HG03354 (cell line): ENCODE measurements around the gene S100PBP.
"Not testable (repeated sequence)": the region's sequence is repeated elsewhere in the genome, so short reads cannot be mapped to it uniquely, and the experiment has no call there.

Source experiments
- ATAC-seq: cut with Tn5 transposase; IDR thresholded peaks from one replicate; pipeline ENCODE4 v1.9.1; 2021; ENCODE audit warnings: mild to moderate bottlenecking; ENCODE audit not compliant: unreplicated experiment, poor library complexity, severe bottlenecking

Gene S100PBP

DNA sequence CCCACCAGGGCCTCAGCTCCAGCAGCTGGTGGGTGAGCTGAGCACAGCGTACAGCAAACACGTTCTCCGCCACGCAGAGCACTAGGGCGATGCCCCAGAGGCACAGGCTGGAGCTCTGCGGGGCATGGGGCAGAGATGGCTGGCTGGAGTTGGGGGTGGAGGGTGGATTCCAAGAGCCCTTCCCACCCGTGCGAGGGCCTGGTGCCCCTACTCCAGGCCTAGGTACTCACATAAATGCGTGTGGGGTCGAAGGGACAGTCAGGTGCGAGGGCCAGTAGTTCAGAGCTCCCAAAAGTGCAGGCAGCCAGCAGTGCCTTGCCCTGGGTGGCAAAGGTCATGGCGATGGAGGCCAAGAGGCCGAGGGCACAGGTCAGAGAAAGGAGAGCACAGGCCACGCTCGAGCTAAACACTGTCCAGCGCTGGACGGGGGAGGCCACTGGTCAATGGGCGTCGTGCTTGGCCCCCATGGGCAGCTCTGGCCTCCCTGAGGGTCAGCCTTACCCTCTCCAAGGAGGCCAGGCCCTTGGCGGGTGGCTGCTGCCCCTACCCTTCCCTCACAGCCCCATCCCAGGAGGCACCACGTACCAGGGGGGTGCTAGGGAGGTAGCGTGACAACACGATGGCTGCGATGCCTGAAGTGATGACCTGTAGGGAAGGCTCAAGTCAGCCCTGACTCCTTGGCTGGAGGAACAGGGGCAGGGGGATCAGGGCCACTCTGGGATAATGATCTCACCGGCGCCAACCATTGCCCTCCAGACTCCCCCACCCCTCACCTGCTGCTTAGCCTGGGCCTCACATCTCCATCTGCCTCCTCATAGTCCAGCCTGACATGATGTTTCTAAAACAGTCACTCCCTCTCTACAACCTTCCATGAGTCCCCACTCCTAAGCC, 78.1 kb downstream of the S100PBP start:
- ATAC-seq: no peak

DNA sequence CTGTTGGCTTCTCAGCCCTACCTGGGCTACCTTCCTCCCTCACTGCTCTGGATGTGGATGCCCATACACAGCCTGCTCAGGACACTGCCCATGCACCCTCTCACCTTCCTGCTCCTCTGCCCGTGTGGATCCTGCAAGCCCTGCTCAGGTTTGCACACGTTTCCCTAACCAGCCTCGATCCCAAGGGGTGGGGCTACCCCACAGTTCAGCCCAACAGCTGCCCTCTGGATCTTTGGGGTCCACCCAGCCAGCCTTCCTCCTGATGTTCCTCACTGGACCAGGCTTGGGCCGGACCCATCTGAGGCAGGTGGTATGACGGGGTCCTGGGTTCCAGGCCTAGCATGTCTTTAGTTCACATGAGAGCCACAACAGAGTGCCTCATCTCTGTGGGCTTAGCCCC, 79.0 kb downstream of the S100PBP start:
- ATAC-seq: no peak

DNA sequence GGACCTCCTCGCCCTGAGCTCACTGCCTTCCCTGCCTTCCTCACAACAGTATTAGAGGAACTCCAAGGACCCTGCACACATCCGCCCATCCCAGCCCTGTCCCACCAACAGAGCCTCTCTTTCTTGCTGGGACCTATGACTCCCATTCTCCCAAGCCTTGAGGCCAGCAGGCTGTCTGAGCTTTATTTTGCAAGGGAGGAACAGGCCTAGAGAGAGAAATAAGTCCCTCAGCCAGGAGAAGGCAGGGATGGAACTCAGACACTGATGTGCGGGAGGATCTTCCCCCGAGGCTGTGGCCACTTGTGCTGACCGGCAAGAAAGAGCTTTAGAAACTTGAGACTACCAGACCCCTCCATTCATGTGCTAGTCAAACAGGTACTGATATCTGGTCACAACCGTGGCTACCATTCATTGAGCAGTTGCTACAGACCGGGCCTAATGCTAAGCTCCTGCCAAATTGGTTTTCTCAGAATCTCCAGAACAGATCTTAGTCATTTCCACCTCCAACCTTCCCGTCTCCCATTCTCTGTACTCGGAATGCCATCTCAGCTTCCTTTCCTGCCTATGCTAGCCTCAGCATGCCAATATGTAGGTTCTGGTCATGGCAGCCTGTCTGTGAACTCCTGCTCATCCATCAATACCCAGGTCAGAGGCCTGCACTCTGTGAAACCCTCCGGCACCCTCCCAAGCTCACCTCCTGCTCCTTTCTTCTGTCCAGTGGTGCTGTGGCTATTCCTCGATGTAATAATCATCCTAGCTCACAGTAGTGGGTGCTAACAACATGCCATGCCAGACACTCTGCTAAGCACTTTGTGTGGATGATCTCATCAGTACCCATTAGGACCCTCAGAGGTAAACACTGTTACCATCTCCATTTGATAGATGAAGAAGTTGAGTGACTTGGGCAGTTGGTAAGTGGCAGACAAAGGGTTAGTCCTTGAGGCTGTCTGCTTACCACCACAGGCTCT, 79.9 kb downstream of the S100PBP start:
- no peak for ATAC-seq

DNA sequence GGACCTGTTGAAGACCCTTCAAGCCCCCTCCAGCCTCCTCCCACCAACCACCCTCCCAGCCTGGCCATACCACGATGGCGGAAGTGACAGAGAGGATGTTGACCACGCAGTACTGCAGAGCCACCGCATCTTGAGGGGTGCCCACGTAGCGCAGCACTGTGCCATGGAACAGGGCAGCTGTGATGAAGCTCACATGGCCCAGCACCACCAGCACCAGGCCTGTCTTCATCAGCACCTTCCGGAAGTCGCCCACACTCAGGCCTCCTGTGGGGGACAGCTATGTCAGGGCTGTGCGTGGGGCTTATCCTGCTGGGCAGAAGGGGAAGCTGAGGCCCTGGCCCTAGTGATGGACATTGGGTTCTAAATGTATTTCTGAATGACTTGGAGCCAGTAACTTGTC, 80.6 kb downstream of the S100PBP start:
- ATAC-seq: no peak

DNA sequence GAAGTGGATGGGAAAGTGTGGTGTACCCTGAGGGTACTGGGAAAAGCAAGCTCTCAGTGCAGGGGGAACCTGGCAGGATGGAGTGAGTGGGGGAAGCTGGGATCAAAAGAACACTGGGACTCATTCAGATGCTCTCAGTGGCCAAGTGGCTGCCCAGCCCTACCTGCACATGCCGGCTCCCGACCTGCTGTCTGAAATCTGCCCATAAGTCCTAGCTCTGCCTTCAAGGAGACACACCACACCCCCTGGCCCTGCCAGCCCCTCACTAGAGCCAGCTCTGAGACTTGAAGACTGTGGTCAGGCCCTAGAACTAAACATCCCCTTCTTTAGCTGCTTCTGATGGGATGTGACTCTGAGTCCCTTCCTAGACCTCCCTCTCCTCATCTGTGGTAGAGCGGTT, 81.5 kb downstream of the S100PBP start:
- ATAC-seq: no peak

DNA sequence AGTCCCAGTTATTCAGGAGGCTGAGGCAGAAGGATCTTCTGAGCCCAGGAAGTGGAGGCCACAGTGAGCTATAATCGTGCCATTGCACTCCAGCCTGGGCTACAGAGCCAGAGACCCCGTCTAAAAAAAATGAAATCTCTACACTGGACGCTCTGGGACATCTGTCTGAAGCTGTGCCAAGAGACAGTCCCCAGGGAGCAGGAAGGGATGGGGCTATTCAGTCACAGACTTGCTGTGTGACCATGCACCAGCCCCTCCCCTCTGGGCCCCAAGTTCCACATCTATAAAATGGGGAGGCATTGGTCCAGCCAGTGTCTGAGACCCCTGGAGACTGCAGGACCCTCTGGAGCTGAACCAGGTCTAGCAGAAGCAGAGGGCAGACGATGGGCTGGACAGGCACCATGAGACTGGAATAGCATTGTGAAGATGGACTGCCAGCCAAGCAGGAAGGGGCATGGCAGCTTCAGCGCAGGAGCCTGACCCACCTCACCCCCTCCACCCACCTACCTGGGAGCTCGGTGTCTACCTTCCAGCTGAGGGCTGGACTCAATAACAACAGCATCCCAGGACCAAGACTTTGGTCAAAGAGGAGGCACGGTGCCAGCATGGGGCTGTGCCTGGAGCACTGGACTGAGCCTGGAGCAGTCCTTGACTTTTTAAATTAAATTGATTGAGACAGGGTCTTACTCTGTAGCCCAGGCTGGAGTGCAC, 82.3 kb downstream of the S100PBP start:
- ATAC-seq: no peak

DNA sequence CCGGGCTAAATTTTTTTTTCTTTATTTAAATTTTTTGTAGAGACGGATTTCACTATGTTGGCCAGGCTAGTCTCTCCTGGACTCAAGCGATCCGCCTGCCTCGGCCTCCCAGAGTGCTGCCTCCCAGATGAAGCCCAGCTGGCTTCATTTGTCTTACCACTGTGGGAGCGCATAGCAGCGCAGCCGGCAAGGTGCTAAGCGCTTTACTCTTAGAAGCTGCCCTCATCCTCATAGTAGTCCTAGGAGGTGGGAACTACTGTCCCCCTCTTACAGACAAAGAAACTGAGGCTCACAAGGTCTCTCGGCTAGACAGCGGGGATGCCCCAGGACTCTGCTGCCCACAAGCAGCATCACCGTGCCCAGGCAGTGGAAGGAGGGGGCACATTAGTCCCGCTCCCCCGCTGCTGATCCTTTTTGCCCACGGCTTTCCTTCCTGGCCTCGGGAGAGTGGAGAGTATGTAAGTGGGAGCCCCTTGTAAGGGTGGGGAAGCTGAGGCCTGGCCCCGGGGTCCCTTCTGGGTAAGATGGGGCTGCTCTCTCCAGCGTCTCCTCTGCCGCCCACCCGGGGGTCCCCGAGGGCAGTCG, 83.0 kb downstream of the S100PBP start:
- no peak for ATAC-seq

DNA sequence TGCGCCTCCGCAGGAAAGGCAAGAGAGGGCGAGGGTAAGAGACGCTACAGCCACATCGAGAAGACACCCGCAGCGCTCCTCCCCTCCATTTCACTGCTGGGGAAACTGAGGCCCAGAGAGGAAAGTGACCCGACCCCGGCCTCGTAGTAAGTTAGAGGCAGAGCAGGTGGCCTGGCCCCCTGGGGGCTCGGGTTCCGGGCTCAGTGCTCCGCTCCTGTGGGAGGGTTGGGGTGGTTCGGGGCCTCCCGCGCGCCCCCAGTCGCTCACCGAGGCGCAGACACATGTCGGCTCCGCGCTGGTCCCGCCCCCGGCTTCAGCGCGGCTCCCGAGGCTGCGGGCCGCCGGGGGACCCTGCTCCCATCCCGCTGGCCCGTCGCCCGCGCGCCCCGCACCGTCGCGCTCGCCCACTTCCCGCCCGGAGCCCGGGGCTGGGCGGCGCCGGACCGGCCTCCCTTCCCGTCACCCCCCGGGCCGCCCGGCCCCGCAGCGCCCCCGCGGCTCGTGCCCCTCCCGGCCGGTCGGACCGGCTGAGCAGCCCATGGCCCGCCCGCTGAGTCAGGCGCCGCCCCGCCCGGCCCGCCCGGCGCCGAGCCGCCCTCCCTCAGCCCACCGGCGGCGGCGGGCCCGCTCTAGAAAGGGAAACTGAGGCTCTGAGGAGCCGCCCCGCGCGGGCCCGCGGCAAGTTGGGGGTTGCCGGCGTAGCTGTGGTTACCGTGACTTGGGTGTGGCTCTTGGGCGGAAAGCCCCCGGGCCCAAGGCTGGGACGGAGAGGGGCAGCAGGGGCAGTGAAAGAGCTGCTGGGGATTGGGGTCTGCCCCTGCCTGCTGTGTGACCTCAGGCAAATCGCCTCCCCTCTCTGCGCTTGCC, 83.7 kb downstream of the S100PBP start, which contains the start of gene TMEM54:
Gene TMEM54 (minus strand): TSS at position 434 of the 867 bp plus-strand sequence. CDS start 151 bp downstream, at position 283.
- ATAC-seq: no peak

DNA sequence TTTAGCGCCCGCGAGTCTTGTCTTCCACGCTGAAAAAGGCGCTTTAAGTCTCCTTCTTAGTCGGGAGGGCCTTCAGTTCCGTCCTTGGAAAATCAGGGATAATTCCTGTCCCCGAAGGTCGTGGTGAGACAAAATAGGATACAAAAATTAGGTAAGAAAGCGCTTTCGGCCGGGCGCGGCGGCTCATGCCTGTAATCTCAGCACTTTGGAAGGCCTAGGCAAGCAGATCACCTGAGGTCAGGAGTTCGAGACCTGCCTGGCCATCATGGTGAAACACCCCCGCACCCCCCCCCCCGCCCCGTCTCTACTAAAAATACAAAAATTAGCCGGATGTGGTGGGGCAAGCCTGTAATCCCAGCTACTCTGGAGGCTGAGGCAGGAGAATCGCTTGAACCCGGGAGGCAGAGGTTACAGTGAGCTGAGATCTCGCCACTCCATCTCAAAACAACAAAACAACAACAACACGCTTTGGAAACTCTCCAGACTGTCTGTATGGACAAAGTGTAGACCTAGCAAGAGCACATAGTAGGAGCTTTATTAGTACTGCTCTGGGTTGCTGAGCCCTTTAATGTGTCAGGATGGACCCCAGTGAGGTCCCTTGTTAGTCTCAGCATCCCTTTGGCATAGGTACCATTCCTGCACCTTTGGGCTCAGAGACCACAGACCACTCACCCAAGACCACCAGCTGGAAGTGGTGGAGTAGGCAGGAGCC, 84.5 kb downstream of the S100PBP start:
- no peak for ATAC-seq

DNA sequence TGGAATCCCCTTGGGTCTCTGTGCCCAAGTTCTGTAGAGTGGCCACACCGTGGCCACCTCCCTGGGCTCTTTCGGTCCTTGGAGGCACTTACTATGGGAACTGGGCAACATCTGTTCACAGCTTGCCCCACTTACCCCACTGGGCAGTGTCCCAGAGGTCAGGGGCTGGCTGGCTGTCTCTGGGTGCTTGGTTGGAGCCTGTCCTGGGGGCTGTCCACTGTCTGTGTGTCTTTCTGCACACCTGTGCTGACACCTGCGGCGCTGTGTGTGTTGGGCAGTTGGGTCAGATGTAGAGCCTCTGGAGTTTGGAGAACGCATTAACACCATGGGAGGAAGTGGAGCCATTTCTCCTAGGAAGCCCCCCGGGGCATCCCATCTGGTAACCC, 85.1 kb downstream of the S100PBP start:
- no peak for ATAC-seq

DNA sequence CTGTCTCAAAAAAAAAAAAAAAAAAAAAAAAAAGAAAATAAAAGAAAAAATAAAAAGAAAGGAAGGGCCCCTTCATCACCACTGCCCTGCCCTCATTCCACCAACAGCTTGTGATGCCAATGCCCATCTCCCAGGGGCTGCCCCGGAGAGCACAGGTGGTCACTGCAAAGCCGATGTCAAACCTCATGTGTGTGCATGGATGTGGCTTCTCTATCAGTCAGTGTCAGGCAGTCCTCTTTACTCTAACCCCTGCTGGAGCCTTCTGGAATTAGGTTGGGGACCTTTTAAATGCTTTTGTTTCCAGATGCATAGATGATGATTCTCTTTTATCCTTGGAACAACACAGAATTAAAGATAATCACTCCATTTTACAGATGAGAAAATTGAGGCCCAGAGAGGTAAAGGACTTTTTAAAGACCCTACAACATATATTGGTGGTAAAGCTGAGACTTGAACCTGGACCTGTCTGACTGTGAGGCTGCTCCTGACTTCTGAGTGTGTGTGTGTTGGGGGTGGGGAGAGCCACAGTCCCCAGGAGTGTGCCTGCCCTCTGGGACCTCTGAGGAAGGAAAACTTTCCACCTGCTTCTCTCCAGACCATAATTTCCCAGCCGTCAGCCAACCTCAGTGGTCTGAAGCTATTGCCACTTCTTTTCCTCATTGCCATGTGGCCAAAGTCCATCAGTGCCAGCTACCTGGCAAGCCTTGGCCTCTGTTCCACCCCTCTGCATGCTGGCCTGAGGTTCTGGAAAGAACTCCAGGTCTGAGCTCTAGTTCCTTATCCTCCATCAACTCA, 86.7 kb downstream of the S100PBP start:
- ATAC-seq: no peak

DNA sequence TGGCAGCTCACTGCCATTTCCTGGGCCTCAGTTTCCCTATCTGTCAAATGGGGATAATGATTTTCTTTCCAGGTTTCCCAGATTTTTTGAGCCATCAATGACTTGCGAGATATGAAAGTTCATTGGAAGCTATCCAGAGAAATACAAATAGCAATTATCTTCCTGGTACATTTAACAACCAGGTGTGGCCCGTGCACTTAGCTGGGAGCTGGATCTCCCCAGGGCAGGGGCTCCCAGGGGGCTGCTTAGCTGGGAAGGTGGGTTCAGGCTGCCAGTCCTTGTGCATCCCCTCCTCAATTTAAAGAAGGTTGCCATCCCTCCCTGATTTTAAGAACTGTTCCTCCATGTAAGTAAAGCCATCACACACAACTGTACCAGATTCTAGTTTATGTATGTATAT, 87.3 kb downstream of the S100PBP start:
- ATAC-seq: no peak

DNA sequence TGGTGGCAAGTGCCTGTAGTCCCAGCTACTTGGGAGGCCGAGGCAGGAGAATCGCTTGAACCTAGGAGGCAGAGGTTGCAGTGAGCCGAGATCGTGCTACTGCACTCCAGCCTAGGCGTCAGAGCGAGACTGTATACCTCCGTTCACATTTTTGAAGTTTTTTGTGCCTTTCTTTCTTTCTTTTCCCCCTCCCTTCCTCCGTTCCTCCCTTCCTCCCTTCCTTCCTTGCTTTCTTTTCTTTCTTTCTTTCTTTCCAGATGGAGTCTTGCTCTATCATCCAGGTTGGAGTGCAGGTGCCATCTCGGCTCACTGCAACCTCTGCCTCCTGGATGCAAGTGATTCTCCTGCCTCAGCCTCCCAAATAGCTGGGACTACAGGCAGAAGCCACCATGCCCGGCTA, 88.1 kb downstream of the S100PBP start:
- not testable (repeated sequence) for ATAC-seq

DNA sequence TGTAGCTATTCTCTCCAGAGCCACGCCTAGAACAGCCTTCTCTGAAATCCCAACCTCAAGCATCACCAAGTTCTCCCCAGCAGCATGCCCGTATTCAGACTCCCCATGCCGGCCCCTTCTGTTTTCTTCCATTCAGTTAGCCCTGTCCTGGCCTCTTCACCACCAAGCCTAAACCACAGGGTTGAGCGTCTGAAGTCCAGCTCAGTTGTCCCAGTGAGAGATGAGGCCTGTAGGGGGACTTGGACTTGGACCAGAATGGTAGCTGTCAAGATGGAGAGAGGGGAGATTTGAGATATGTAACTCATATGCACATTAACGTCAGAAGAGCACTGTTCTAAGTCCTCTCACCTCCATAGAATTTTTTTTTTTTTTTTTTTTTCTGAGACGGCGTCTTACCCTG, 89.2 kb downstream of the S100PBP start:
- ATAC-seq: no peak

DNA sequence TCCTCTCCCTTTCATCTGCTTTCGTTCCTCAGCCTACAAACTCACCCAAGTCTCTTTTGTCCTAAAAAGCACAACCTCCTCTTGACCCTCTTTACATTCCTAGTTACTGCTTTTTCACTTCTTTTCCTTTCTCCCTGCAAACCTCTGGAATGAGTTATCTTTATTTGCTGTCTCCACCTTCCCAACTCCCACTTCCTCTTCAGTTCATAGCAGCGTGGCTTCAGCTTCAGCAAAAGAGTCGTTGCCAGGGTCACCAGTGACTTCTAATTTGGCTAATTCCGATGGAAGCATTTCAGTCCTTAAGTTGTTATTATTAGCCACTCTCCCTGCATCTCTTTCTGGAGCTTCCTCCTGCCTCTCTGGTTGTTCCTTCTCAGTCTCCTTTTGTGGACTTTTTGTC, 90.0 kb downstream of the S100PBP start:
- no peak for ATAC-seq
